GM12872 (cell line): ENCODE measurements around the gene PRSS12.

ENCODE experiments used
- CTCF ChIP-seq: IDR thresholded peaks from 3 replicates; pipeline ENCODE4 v1.5.1; 2011; ENCODE audit warnings: low read depth, mild to moderate bottlenecking, low read length, moderate library complexity; ENCODE audit not compliant: insufficient read depth

Gene PRSS12

GRCh38 chr4:118367872-118368271 is 15.1 kb upstream of the PRSS12 start:
- TF ChIP-seq CTCF: no peak

GRCh38 chr4:118367361-118367760 is 14.6 kb upstream of the PRSS12 start:
- TF ChIP-seq CTCF: no peak

- TF ChIP-seq CTCF: no peak
Observed at GRCh38 chr4:118363166-118363565, 10.4 kb upstream of the PRSS12 start.

GRCh38 chr4:118361192-118361591 is 8.4 kb upstream of the PRSS12 start:
- TF ChIP-seq CTCF: no peak

GRCh38 chr4:118360106-118360505 is 7.3 kb upstream of the PRSS12 start:
- no peak for TF ChIP-seq CTCF

- no peak for TF ChIP-seq CTCF
Observed at GRCh38 chr4:118357601-118358000, 4.8 kb upstream of the PRSS12 start.

GRCh38 chr4:118356731-118357130 is 3.9 kb upstream of the PRSS12 start:
- no peak for TF ChIP-seq CTCF

GRCh38 chr4:118356111-118356510 is 3.3 kb upstream of the PRSS12 start:
- no peak for TF ChIP-seq CTCF
